ENCODE results near the gene ADCY5.
A peak's percentile ranks its signal among the peaks of the same experiment; 100 is the strongest.

The ADCY5 gene

GRCh38 chr3:123481722-123482457, 33.0 kb upstream of the ADCY5 start:
- DNase-seq (ENCODE audit: low spot score), result no peak
- Histone ChIP-seq H3K36me3 (ENCODE audit: low read depth) (no peaks in the 10 kb centered on the region), H3K9me3 (ENCODE audit: severe bottlenecking) (no peaks in the 10 kb centered on the region), H3K27ac (ENCODE audit: poor library complexity, severe bottlenecking) (no peak overlapping the region), H3K4me1 (ENCODE audit: insufficient read depth, poor library complexity, severe bottlenecking) (no peaks in the 10 kb centered on the region), H3K27me3 (ENCODE audit: insufficient read depth, poor library complexity, severe bottlenecking) (no peaks in the 10 kb centered on the region), H3K4me3 (ENCODE audit: severe bottlenecking) (no peak overlapping the region)
- ATAC-seq (ENCODE audit: low read depth), result peak; percentile 25; the same call in 2 of the 3 replicates
- TF ChIP-seq CTCF (IDR thresholded peaks at IDR 0.05; ENCODE audit: poor library complexity, severe bottlenecking), result no peak

GRCh38 chr3:123481071-123481470, 32.2 kb upstream of the ADCY5 start:
- TF ChIP-seq CTCF (IDR thresholded peaks at IDR 0.05; ENCODE audit: poor library complexity, severe bottlenecking), result no peak
- DNase-seq (ENCODE audit: low spot score) (no peak), ATAC-seq (ENCODE audit: low read depth) (no peak)
- Histone ChIP-seq H3K4me3 (ENCODE audit: severe bottlenecking) (no peak overlapping the region), H3K27me3 (ENCODE audit: insufficient read depth, poor library complexity, severe bottlenecking) (no peaks in the 10 kb centered on the region), H3K9me3 (ENCODE audit: severe bottlenecking) (no peaks in the 10 kb centered on the region), H3K36me3 (ENCODE audit: low read depth) (no peaks in the 10 kb centered on the region), H3K4me1 (ENCODE audit: insufficient read depth, poor library complexity, severe bottlenecking) (no peaks in the 10 kb centered on the region), H3K27ac (ENCODE audit: poor library complexity, severe bottlenecking) (no peak overlapping the region)

GRCh38 chr3:123480428-123480827, 31.5 kb upstream of the ADCY5 start:
- TF ChIP-seq CTCF (IDR thresholded peaks at IDR 0.05; ENCODE audit: poor library complexity, severe bottlenecking), result no peak
- Histone ChIP-seq H3K9me3 (ENCODE audit: severe bottlenecking) (no peaks in the 10 kb centered on the region), H3K27ac (ENCODE audit: poor library complexity, severe bottlenecking) (no peak overlapping the region), H3K4me3 (ENCODE audit: severe bottlenecking) (no peak overlapping the region), H3K4me1 (ENCODE audit: insufficient read depth, poor library complexity, severe bottlenecking) (no peaks in the 10 kb centered on the region), H3K36me3 (ENCODE audit: low read depth) (no peaks in the 10 kb centered on the region), H3K27me3 (ENCODE audit: insufficient read depth, poor library complexity, severe bottlenecking) (no peaks in the 10 kb centered on the region)
- no peak for ATAC-seq (ENCODE audit: low read depth)
- no peak for DNase-seq (ENCODE audit: low spot score)

GRCh38 chr3:123479891-123480290, 31.0 kb upstream of the ADCY5 start:
- no peaks in the 10 kb centered on the region for H3K36me3 ChIP-seq (ENCODE audit: low read depth)
- no peaks in the 10 kb centered on the region for H3K4me1 ChIP-seq (ENCODE audit: insufficient read depth, poor library complexity, severe bottlenecking)
- no peak for DNase-seq (ENCODE audit: low spot score)
- TF ChIP-seq CTCF (IDR thresholded peaks at IDR 0.05; ENCODE audit: poor library complexity, severe bottlenecking), result no peak
- H3K4me3 ChIP-seq (ENCODE audit: severe bottlenecking), result no peak overlapping the region
- no peaks in the 10 kb centered on the region for H3K9me3 ChIP-seq (ENCODE audit: severe bottlenecking)
- no peak for ATAC-seq (ENCODE audit: low read depth)
- no peak overlapping the region for H3K27ac ChIP-seq (ENCODE audit: poor library complexity, severe bottlenecking)
- no peaks in the 10 kb centered on the region for H3K27me3 ChIP-seq (ENCODE audit: insufficient read depth, poor library complexity, severe bottlenecking)

GRCh38 chr3:123478314-123478713, 29.4 kb upstream of the ADCY5 start:
- Histone ChIP-seq H3K4me1 (ENCODE audit: insufficient read depth, poor library complexity, severe bottlenecking) (no peaks in the 10 kb centered on the region), H3K27me3 (ENCODE audit: insufficient read depth, poor library complexity, severe bottlenecking) (no peaks in the 10 kb centered on the region), H3K9me3 (ENCODE audit: severe bottlenecking) (no peaks in the 10 kb centered on the region), H3K4me3 (ENCODE audit: severe bottlenecking) (no peak overlapping the region), H3K36me3 (ENCODE audit: low read depth) (no peaks in the 10 kb centered on the region), H3K27ac (ENCODE audit: poor library complexity, severe bottlenecking) (no peak overlapping the region)
- no peak for DNase-seq (ENCODE audit: low spot score)
- ATAC-seq (ENCODE audit: low read depth), result no peak
- no peak for TF ChIP-seq CTCF (IDR thresholded peaks at IDR 0.05; ENCODE audit: poor library complexity, severe bottlenecking)
